ENCODE measurements around the gene CILP2. TPM values are rescaled to one million over a fixed set of nuclear protein-coding genes. Genes with fewer than 3 reads are reported as not detected.

The CILP2 gene
- total and polyA plus RNA-seq, 9 of the 15 experiments (the other 6 are each of a cell fraction or from before 2014, with no cell fraction given): 0.04 to 0.35 (median 0.05) TPM; not detected in 2

GRCh38 chr19:19491321-19492025, 46.6 kb upstream of the CILP2 start:
- BruUV-seq (replicated peaks): no TSS peak
- in situ Hi-C loops (cut with MboI): loop anchor here (5.0 kb wide), 1 partner anchor 124 kb away; no protein-coding TSS in a partner anchor

GRCh38 chr19:19492026-19492610, 45.9 kb upstream of the CILP2 start:
- ATAC-seq (no peak), FAIRE-seq (no peak), DNase-seq (ENCODE audit: extremely low read depth in 1 of 4, low spot score in 3 of 4) (no peak)
- intact Hi-C loops (cut with micrococcal nuclease): no loop called here
- in situ Hi-C loops (cut with MboI): loop anchor here (5.0 kb wide), 1 partner anchor 125 kb away; no protein-coding TSS in a partner anchor
- no peak overlapping the region for H3K4me2 ChIP-seq (ENCODE audit: insufficient read depth, low read length)
- no peaks in the 10 kb centered on the region for H3K27me3 ChIP-seq (ENCODE audit: control insufficient read depth in 2 of 2, insufficient read depth in 2 of 2, low read length in 2 of 2)
- no peak for TF ChIP-seq RBBP5 (IDR thresholded peaks at IDR 0.05; ENCODE audit: borderline replicate concordance, insufficient read depth, low read length, poor library complexity, severe bottlenecking)
- peak; percentile 58; the same call in 1 of the 2 replicates for TF ChIP-seq POLR2G (IDR thresholded peaks at IDR 0.05; ENCODE audit: low read depth, low read length)
- TF ChIP-seq ESRRA (IDR thresholded peaks at IDR 0.05; ENCODE audit: borderline replicate concordance, low read depth): no peak
- TF ChIP-seq ADNP (tag; IDR thresholded peaks at IDR 0.05): no peak
- TF ChIP-seq MCM5 (IDR thresholded peaks at IDR 0.05; ENCODE audit: low read depth): no peak
- BruUV-seq (replicated peaks): no TSS peak
- H3K9me1 ChIP-seq (ENCODE audit: control insufficient read depth, insufficient read depth, low read length): peaks cover 4% of the 10 kb centered on the region
- no peak overlapping the region for H3K27ac ChIP-seq (ENCODE audit: extremely low read depth, low read depth, low read length)
- H3K36me3 ChIP-seq (ENCODE audit: control insufficient read depth, insufficient read depth, low read length): peaks cover 73% of the 10 kb centered on the region
- no peak overlapping the region for H2AFZ ChIP-seq (ENCODE audit: low read depth, low read length)
- peaks cover 32 to 49% of the 10 kb centered on the region in 2 experiments for H3K4me1 ChIP-seq (replicated peaks in 1 of 2; ENCODE audit: control insufficient read depth in 2 of 2, insufficient read depth in 2 of 2, low read length in 2 of 2)
- peaks cover 26% of the 10 kb centered on the region for H4K20me1 ChIP-seq (replicated peaks; ENCODE audit: control insufficient read depth, insufficient read depth, low read length)
- H3K9ac ChIP-seq (ENCODE audit: insufficient read depth in 1 of 2, low read depth in 2 of 2, low read length in 2 of 2): peak overlapping the region in 1 of 2 experiments; percentile 49; a peak in 2 of 4 replicates
- H3K9me3 ChIP-seq (replicated peaks; ENCODE audit: control insufficient read depth, insufficient read depth, low read depth, low read length): no peaks in the 10 kb centered on the region
- no peak overlapping the region for H3K4me3 ChIP-seq
- peaks cover 70% of the 10 kb centered on the region for H3K79me2 ChIP-seq (ENCODE audit: control insufficient read depth, insufficient read depth, low read length)
- POLR2A ChIA-PET: no interaction called here
- 95% methylated on average over 18 of the region's 21 CpGs for WGBS (ENCODE audit: insufficient coverage, low coverage, missing lambda C conversion rate)
- CTCF ChIA-PET (ENCODE audit: low intra/inter-chr PET ratio): no interaction called here

More at GRCh38 chr19:19491321-19492025, 46.6 kb upstream of the CILP2 start:
- peak overlapping the region in 1 of 2 experiments; percentile 49; a peak in 2 of 4 replicates for H3K9ac ChIP-seq (ENCODE audit: insufficient read depth in 1 of 2, low read depth in 2 of 2, low read length in 2 of 2)
- FAIRE-seq: no peak
- H4K20me1 ChIP-seq (replicated peaks; ENCODE audit: control insufficient read depth, insufficient read depth, low read length): peaks cover 30% of the 10 kb centered on the region
- no peak for TF ChIP-seq PHB2 (IDR thresholded peaks at IDR 0.05; ENCODE audit: low read depth)
- 0 out of 2 replicates have a peak, but pooled peaks have one; percentile 55 for TF ChIP-seq ZNF232 (CRISPR knock-in tag; IDR thresholded peaks at IDR 0.05)
- H2AFZ ChIP-seq (ENCODE audit: low read depth, low read length): no peak overlapping the region
- H3K79me2 ChIP-seq (ENCODE audit: control insufficient read depth, insufficient read depth, low read length): peaks cover 72% of the 10 kb centered on the region
- peaks cover 38 to 56% of the 10 kb centered on the region in 2 experiments for H3K4me1 ChIP-seq (replicated peaks in 1 of 2; ENCODE audit: control insufficient read depth in 2 of 2, insufficient read depth in 2 of 2, low read length in 2 of 2)
- H3K9me1 ChIP-seq (ENCODE audit: control insufficient read depth, insufficient read depth, low read length): peaks cover 4% of the 10 kb centered on the region
- DNase-seq (ENCODE audit: extremely low read depth in 1 of 4, low spot score in 3 of 4): no peak
- H3K4me3 ChIP-seq: no peak overlapping the region
- no peak overlapping the region for H3K27ac ChIP-seq (ENCODE audit: extremely low read depth, low read depth, low read length)
- POLR2A ChIA-PET: interaction anchor here (1.1 kb wide), 2 partner anchors 24 to 106 kb away, joined by 3 to 8 read pairs; partner anchors contain the start of gene TSSK6
- no peak for ATAC-seq
- CTCF ChIA-PET (ENCODE audit: low intra/inter-chr PET ratio): interaction anchor here (0.6 to 2.7 kb wide), 3 partner anchors 125 to 352 kb away, joined by 3 to 18 read pairs (median 7); no protein-coding TSS in a partner anchor
- H3K4me2 ChIP-seq (ENCODE audit: insufficient read depth, low read length): no peak overlapping the region
- 92% methylated on average over 15 of the region's 15 CpGs for WGBS (ENCODE audit: insufficient coverage, low coverage, missing lambda C conversion rate)
- H3K36me3 ChIP-seq (ENCODE audit: control insufficient read depth, insufficient read depth, low read length): peaks cover 73% of the 10 kb centered on the region
- no peaks in the 10 kb centered on the region for H3K9me3 ChIP-seq (replicated peaks; ENCODE audit: control insufficient read depth, insufficient read depth, low read depth, low read length)
- H3K27me3 ChIP-seq (ENCODE audit: control insufficient read depth in 2 of 2, insufficient read depth in 2 of 2, low read length in 2 of 2): no peaks in the 10 kb centered on the region
- intact Hi-C loops (cut with micrococcal nuclease): no loop called here

All from K562 (cell line).